SK-N-SH (cell line): ENCODE results near the gene APOBEC3H. TPM values are rescaled to one million over a fixed set of nuclear protein-coding genes. Genes with fewer than 3 reads are reported as not detected.

Source experiments
- CTCF ChIA-PET: fragments of 300-600, 350-600 bp; formaldehyde crosslinking; extraction: SDS; loops from one replicate; lab custom pipeline; 2021; lab: Yijun Ruan, JAX
- POLR2A ChIA-PET: fragments of 350-600 bp; sonication (Branson Sonifier 250); formaldehyde crosslinking; extraction: SDS; loops from one replicate; lab custom pipeline; 2020; ENCODE audit warnings: antibody characterized with exemption, inconsistent platforms; lab: Yijun Ruan, JAX
- DNase-seq: peaks from one replicate; pipeline ENCODE4 v3.0.0; 2012
- H2AFZ ChIP-seq: fragments of 200-600 bp; sonication (generic); 2 replicates; pipeline ENCODE4 v1.8.1; 2016; ENCODE audit warnings: antibody characterized with exemption, mild to moderate bottlenecking, low read depth
- H3F3A ChIP-seq: fragments of 200-600 bp; sonication (generic); replicated peaks from 2 replicates; pipeline ENCODE3; 2016; ENCODE audit warnings: antibody characterized with exemption, mild to moderate bottlenecking; ENCODE audit not compliant: insufficient read depth
- H3K27ac ChIP-seq, 2 experiments: fragments of 200-500 bp in 1 of 2; fragments of 200-600 bp in 1 of 2; sonication (Bioruptor generic) in 1 of 2; sonication (generic), shearing (Covaris generic) in 1 of 2; 2 replicates each; pipeline versions ENCODE4 v1.5.1 to v1.6.1; 2014 to 2016; ENCODE audit warnings: low read depth in 2 of 2, inconsistent platforms in 1 of 2, low read length in 1 of 2, mild to moderate bottlenecking in 1 of 2, mixed read lengths in 1 of 2
- H3K27me3 ChIP-seq: fragments of 200-600 bp; sonication (generic), shearing (Covaris generic); 2 replicates; pipeline ENCODE4 v1.6.1; 2016; ENCODE audit warnings: mixed run types; ENCODE audit not compliant: insufficient read depth
- H3K36me3 ChIP-seq, 2 experiments: fragments of 200-500 bp in 1 of 2; fragments of 200-600 bp in 1 of 2; sonication (Bioruptor generic) in 1 of 2; sonication (generic) in 1 of 2; replicated peaks in 1 of 2; 2 replicates each; pipeline versions ENCODE3 to v1.5.1; 2014 to 2016; ENCODE audit warnings: low read length in 1 of 2, mild to moderate bottlenecking in 1 of 2; ENCODE audit not compliant: insufficient read depth in 2 of 2, control insufficient read depth in 1 of 2
- H3K4me1 ChIP-seq, 2 experiments: fragments of 200-500 bp in 1 of 2; fragments of 200-600 bp in 1 of 2; sonication (Bioruptor generic) in 1 of 2; sonication (generic), shearing (Covaris generic) in 1 of 2; 2 replicates each; pipeline versions ENCODE4 v1.5.1 to v1.6.1; 2014 to 2016; ENCODE audit warnings: low read depth in 1 of 2, low read length in 1 of 2, mixed run types in 1 of 2; ENCODE audit not compliant: insufficient read depth in 2 of 2, control insufficient read depth in 1 of 2
- H3K4me2 ChIP-seq: fragments of 200-600 bp; sonication (generic), shearing (Covaris generic); 2 replicates; pipeline ENCODE4 v1.6.1; 2017; ENCODE audit warnings: mixed run types
- H3K4me3 ChIP-seq, 2 experiments: fragments of 200-500 bp in 1 of 2; fragments of 200-600 bp in 1 of 2; sonication (Bioruptor generic) in 1 of 2; sonication (generic), shearing (Covaris generic) in 1 of 2; 2 replicates each; pipeline versions ENCODE4 v1.5.1 to v1.8.1; 2014 to 2016; ENCODE audit warnings: low read depth in 2 of 2, inconsistent platforms in 1 of 2, low read length in 1 of 2, mild to moderate bottlenecking in 1 of 2, mixed read lengths in 1 of 2, moderate library complexity in 1 of 2
- H3K79me2 ChIP-seq: fragments of 200-600 bp; sonication (generic); 2 replicates; pipeline ENCODE4 v1.8.1; 2017; ENCODE audit warnings: mild to moderate bottlenecking; ENCODE audit not compliant: insufficient read depth
- H3K9ac ChIP-seq: fragments of 200-600 bp; sonication (generic); 2 replicates; pipeline ENCODE4 v1.6.1; 2017; ENCODE audit warnings: mixed run types
- H3K9me2 ChIP-seq: fragments of 200-600 bp; sonication (generic); 2 replicates; pipeline ENCODE4 v1.6.1; 2017; ENCODE audit warnings: mixed run types
- H3K9me3 ChIP-seq: fragments of 200-600 bp; sonication (generic); 2 replicates; pipeline ENCODE4 v1.6.1; 2017; ENCODE audit warnings: mixed run types, mild to moderate bottlenecking, moderate library complexity
- H4K20me1 ChIP-seq: fragments of 200-600 bp; sonication (generic); 2 replicates; pipeline ENCODE4 v1.6.1; 2017; ENCODE audit warnings: mild to moderate bottlenecking, mixed run types; ENCODE audit not compliant: insufficient read depth
- CTCF ChIP-seq: fragments of 200-600 bp; sonication (generic); IDR thresholded peaks from 2 replicates; pipeline ENCODE4 v1.6.1; 2017; ENCODE audit warnings: antibody characterized with exemption, mild to moderate bottlenecking, moderate library complexity
- FOXJ3 ChIP-seq: sonication (generic); formaldehyde crosslinking; IDR thresholded peaks from 2 replicates; pipeline ENCODE4 v1.5.1; 2020; ENCODE audit warnings: mild to moderate bottlenecking, missing genetic modification reagents
- FOXM1 ChIP-seq: IDR thresholded peaks from 2 replicates; pipeline ENCODE4 v1.4.0; 2012; ENCODE audit warnings: low read depth, mild to moderate bottlenecking
- GABPA ChIP-seq: IDR thresholded peaks from 2 replicates; pipeline ENCODE4 v1.4.0; 2012; ENCODE audit warnings: low read depth, mild to moderate bottlenecking
- JUND ChIP-seq: IDR thresholded peaks from 2 replicates; pipeline ENCODE4 v1.4.0; 2012
- MEF2A ChIP-seq: IDR thresholded peaks from 2 replicates; pipeline ENCODE4 v1.4.0; 2012; ENCODE audit warnings: low read depth, borderline replicate concordance
- REST ChIP-seq: IDR thresholded peaks from 2 replicates; pipeline ENCODE4 v1.6.1; 2012; ENCODE audit warnings: mild to moderate bottlenecking, low read depth, low read length, moderate library complexity
- RFX5 ChIP-seq: IDR thresholded peaks from 2 replicates; pipeline ENCODE4 v1.6.1; 2012; ENCODE audit warnings: mild to moderate bottlenecking, improper control_type of control experiment, low read length
- SIN3A ChIP-seq: IDR thresholded peaks from 2 replicates; pipeline ENCODE4 v1.6.1; 2012; ENCODE audit warnings: low read depth, mild to moderate bottlenecking, low read length, moderate library complexity, borderline replicate concordance
- USF2 ChIP-seq: fragments of 150-350 bp; IDR thresholded peaks from 2 replicates; pipeline ENCODE4 v1.6.1; 2017; ENCODE audit warnings: antibody characterized with exemption, low read length, low read depth, borderline replicate concordance
- ZBTB33 ChIP-seq: IDR thresholded peaks from 2 replicates; pipeline ENCODE4 v1.4.0; 2012; ENCODE audit warnings: low read depth, borderline replicate concordance
- WGBS: methylation state at CpG from one replicate; pipeline ENCODE4 v1.1.6; 2017; ENCODE audit warnings: low lambda C conversion rate; 5-methylcytosine and 5-hydroxymethylcytosine counted together
- polyA plus RNA-seq, 3 experiments: library from polyadenylated mRNA; depleted of rRNA; stranded (reverse); fragments of >200 nt; gene quantifications; 2 replicates each; pipeline ENCODE4 v1.2.3, GENCODE V29; 2012

The APOBEC3H gene
- polyA plus RNA-seq, 1 of the 3 experiments (the other 2 are of a cell fraction): 0.18 TPM

- 95% methylated on average over 6 of the region's 8 CpGs for WGBS
- no peaks in the 10 kb centered on the region for H3K36me3 ChIP-seq
- H3K4me1 ChIP-seq: no peaks in the 10 kb centered on the region; a peak in 1 of 4 replicates
- H2AFZ ChIP-seq: no peak overlapping the region
- no peaks in the 10 kb centered on the region for H3K9me2 ChIP-seq
- no peak overlapping the region for H3K4me2 ChIP-seq
- no peak overlapping the region for H3K4me3 ChIP-seq
- POLR2A ChIA-PET: no interaction called here
- no peak for DNase-seq
- no peaks in the 10 kb centered on the region for H4K20me1 ChIP-seq
- no peaks in the 10 kb centered on the region for H3K9me3 ChIP-seq
- H3K79me2 ChIP-seq: no peaks in the 10 kb centered on the region
- no peak overlapping the region for H3K27ac ChIP-seq
- H3K9ac ChIP-seq: no peak overlapping the region
- CTCF ChIA-PET: interaction anchor here (0.7 kb wide), 1 partner anchor 888 kb away, joined by 3 read pairs; no protein-coding TSS in a partner anchor
- TF ChIP-seq RFX5: no peak
- H3K27me3 ChIP-seq: no peaks in the 10 kb centered on the region
- H3F3A ChIP-seq: no peaks in the 10 kb centered on the region
Observed at GRCh38 chr22:39098576-39098975, 1.5 kb downstream of the APOBEC3H start.

DNA sequence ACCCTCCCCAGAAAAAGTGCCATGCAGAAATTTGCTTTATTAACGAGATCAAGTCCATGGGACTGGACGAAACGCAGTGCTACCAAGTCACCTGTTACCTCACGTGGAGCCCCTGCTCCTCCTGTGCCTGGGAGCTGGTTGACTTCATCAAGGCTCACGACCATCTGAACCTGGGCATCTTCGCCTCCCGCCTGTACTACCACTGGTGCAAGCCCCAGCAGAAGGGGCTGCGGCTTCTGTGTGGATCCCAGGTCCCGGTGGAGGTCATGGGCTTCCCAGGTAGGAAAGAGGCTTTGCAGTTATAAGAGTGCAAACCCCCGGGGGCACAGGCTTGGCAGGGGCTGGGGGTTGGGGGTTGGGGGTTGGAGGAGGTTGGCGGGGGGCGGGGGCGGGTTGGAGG lies 4.2 kb downstream of the APOBEC3H start:
- 66% methylated on average over 6 of the region's 13 CpGs for WGBS
- H4K20me1 ChIP-seq: no peaks in the 10 kb centered on the region
- ChIA-PET POLR2A (no interaction called here), CTCF (no interaction called here)
- no peaks in the 10 kb centered on the region for H3K36me3 ChIP-seq
- H3K9ac ChIP-seq: no peak overlapping the region
- H3K4me3 ChIP-seq: no peak overlapping the region
- no peaks in the 10 kb centered on the region for H3K9me3 ChIP-seq
- no peaks in the 10 kb centered on the region for H3F3A ChIP-seq
- H2AFZ ChIP-seq: no peak overlapping the region
- no peaks in the 10 kb centered on the region for H3K9me2 ChIP-seq
- DNase-seq: no peak
- H3K27me3 ChIP-seq: no peaks in the 10 kb centered on the region
- no peak overlapping the region for H3K27ac ChIP-seq
- no peak overlapping the region for H3K4me2 ChIP-seq
- no peak for TF ChIP-seq GABPA
- TF ChIP-seq MEF2A: no peak
- TF ChIP-seq SIN3A: no peak
- TF ChIP-seq FOXM1: no peak
- no peak for TF ChIP-seq JUND
- no peak for TF ChIP-seq USF2
- TF ChIP-seq CTCF: no peak
- no peak for TF ChIP-seq FOXJ3 (CRISPR knock-in tag)
- TF ChIP-seq REST: no peak
- no peak for TF ChIP-seq ZBTB33
- H3K79me2 ChIP-seq: no peaks in the 10 kb centered on the region
- H3K4me1 ChIP-seq: no peaks in the 10 kb centered on the region; a peak in 1 of 4 replicates
